ENCODE results near the gene CCNJ. TPM values are rescaled to one million over a fixed set of nuclear protein-coding genes. Genes with fewer than 3 reads are reported as not detected.
"Not testable (repeated sequence)": the region's sequence is repeated elsewhere in the genome, so short reads cannot be mapped to it uniquely, and the experiment has no call there.

CCNJ gene
- total RNA-seq, 2 donors from 2014 or later, result 24.4 to 25.7 TPM

DNA sequence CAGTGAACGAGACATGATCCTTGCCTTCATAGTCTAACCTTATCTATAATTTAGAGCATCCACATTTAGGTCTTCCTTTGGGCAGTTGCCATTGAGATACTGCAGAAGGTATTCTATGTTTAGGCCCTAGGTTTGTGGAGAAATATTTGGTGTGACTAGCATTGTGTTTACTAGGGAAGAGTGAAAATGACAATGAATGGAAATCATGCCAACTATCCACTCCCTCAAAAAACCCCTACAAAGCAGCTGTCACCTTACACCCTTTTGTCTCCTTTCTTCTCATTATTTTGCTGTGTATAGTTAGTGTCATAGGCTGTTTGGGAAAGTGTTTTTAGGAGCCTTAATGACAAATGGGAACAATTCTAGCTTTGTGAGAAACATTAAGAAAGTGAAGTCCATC, 3.2 kb downstream of the CCNJ start:
- H3K36me3 Mint-ChIP-seq (ENCODE audit: low read depth), result peaks cover 38% of the 10 kb centered on the region
- no peak overlapping the region for H3K4me3 Mint-ChIP-seq
- no peak overlapping the region for H3K9ac ChIP-seq (ENCODE audit: extremely low read depth, low read length, poor library complexity, severe bottlenecking)
- H3K9me3 ChIP-seq (ENCODE audit: control insufficient read depth, low read length), result no peaks in the 10 kb centered on the region
- no peak for DNase-seq
- H3K4me1 Mint-ChIP-seq, result peaks cover 13% of the 10 kb centered on the region
- no peaks in the 10 kb centered on the region for H3K27me3 ChIP-seq (ENCODE audit: control insufficient read depth, insufficient read depth, low read length, poor library complexity, severe bottlenecking)
- peaks cover 48% of the 10 kb centered on the region for H3K36me3 ChIP-seq (ENCODE audit: control insufficient read depth, insufficient read depth, low read length)
- H3K9me3 Mint-ChIP-seq, result peaks cover 6% of the 10 kb centered on the region
- no peak overlapping the region for H3K4me3 ChIP-seq (ENCODE audit: low read length)
- H3K4me1 ChIP-seq (ENCODE audit: control insufficient read depth, insufficient read depth, low read length), result peaks cover 5% of the 10 kb centered on the region
- 88% methylated on average over 1 of the region's 1 CpG; no CpG with 5 or more reads in 1 of the 2 experiments for WGBS, 2 experiments (ENCODE audit: insufficient coverage in 1 of 2, insufficient read length in 1 of 2)
- TF ChIP-seq, protein P1, sequence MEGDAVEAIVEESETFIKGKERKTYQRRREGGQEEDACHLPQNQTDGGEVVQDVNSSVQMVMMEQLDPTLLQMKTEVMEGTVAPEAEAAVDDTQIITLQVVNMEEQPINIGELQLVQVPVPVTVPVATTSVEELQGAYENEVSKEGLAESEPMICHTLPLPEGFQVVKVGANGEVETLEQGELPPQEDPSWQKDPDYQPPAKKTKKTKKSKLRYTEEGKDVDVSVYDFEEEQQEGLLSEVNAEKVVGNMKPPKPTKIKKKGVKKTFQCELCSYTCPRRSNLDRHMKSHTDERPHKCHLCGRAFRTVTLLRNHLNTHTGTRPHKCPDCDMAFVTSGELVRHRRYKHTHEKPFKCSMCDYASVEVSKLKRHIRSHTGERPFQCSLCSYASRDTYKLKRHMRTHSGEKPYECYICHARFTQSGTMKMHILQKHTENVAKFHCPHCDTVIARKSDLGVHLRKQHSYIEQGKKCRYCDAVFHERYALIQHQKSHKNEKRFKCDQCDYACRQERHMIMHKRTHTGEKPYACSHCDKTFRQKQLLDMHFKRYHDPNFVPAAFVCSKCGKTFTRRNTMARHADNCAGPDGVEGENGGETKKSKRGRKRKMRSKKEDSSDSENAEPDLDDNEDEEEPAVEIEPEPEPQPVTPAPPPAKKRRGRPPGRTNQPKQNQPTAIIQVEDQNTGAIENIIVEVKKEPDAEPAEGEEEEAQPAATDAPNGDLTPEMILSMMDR (conservative IDR thresholded peaks at IDR 0.05), result no peak
- H3K27ac ChIP-seq (ENCODE audit: low read depth, low read length), result no peak overlapping the region
- no peak overlapping the region for H3K27ac Mint-ChIP-seq
- H3K27me3 Mint-ChIP-seq (ENCODE audit: insufficient read depth), result peaks cover 9% of the 10 kb centered on the region

DNA sequence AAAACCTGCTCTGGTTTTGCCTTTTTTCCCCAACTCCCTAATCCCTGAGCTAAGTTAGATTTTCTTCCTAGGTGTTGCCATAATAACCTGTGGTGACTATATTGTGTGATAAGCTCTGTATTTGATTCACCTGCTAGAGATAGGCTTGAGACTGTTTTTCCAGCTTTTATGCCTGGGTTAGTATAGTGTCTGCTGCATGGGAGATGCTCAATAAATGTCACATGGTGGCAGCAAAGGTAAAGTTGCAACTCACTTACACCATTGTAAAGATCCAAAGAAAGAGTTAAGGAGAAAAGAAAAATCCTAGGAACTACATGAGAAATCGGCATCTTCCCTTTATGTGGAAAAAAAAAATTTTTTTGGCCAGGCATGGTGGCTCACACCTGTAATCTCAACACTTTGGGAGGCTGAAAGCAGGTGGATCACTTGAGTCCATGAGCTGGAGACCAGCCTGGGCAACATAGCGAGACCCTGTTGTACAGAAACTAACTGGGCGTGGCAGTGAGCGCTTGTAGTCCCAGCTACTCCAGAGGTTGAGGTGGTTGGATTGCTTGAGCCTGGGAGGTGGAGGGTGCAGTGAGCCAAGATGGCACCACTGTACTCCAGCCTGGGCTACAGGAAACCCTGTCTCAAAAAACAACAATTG, 3.7 kb downstream of the CCNJ start:
- Mint-ChIP-seq H3K27me3 (ENCODE audit: insufficient read depth) (peaks cover 6% of the 10 kb centered on the region), H3K27ac (no peak overlapping the region), H3K4me1 (peaks cover 13% of the 10 kb centered on the region), H3K36me3 (ENCODE audit: low read depth) (peaks cover 38% of the 10 kb centered on the region), H3K4me3 (no peak overlapping the region), H3K9me3 (peaks cover 6% of the 10 kb centered on the region)
- Histone ChIP-seq H3K4me3 (ENCODE audit: low read length) (no peak overlapping the region), H3K9me3 (ENCODE audit: control insufficient read depth, low read length) (no peaks in the 10 kb centered on the region), H3K36me3 (ENCODE audit: control insufficient read depth, insufficient read depth, low read length) (peaks cover 54% of the 10 kb centered on the region), H3K27ac (ENCODE audit: low read depth, low read length) (no peak overlapping the region), H3K27me3 (ENCODE audit: control insufficient read depth, insufficient read depth, low read length, poor library complexity, severe bottlenecking) (no peaks in the 10 kb centered on the region), H3K9ac (ENCODE audit: extremely low read depth, low read length, poor library complexity, severe bottlenecking) (no peak overlapping the region), H3K4me1 (ENCODE audit: control insufficient read depth, insufficient read depth, low read length) (peaks cover 5% of the 10 kb centered on the region)
- WGBS, 2 experiments (ENCODE audit: insufficient coverage in 1 of 2, insufficient read length in 1 of 2), result 97% methylated on average over 4 of the region's 4 CpGs; no CpG with 5 or more reads in 1 of the 2 experiments
- TF ChIP-seq, protein P1 (conservative IDR thresholded peaks at IDR 0.05), result peak; percentile 51
- no peak for DNase-seq

DNA sequence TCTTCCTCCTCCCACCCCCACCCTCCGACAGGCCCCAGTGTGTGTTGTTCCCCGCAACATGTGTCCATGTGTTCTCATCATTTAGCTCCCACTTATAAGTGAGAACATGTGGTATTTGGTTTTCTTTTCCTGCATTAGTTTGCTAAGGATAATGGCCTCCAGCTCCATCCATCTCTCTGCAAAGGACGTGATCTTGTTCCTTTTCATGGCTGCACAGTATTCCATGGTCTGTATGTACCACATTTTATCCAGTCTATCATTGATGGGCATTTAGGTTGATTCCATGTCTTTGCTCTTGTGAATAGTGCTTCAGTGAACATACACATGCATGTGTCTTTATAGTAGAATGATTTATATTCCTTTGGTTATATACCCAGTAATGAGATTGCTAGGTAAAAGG, 4.5 kb downstream of the CCNJ start:
- not testable (repeated sequence) for H3K9ac ChIP-seq (ENCODE audit: extremely low read depth, low read length, poor library complexity, severe bottlenecking); H3K4me3 ChIP-seq (ENCODE audit: low read length); H3K4me3 Mint-ChIP-seq; H3K27ac ChIP-seq (ENCODE audit: low read depth, low read length); H3K9me3 Mint-ChIP-seq; H3K27ac Mint-ChIP-seq; H3K27me3 ChIP-seq (ENCODE audit: control insufficient read depth, insufficient read depth, low read length, poor library complexity, severe bottlenecking); H3K4me1 ChIP-seq (ENCODE audit: control insufficient read depth, insufficient read depth, low read length); DNase-seq; H3K9me3 ChIP-seq (ENCODE audit: control insufficient read depth, low read length); H3K27me3 Mint-ChIP-seq (ENCODE audit: insufficient read depth)
- Mint-ChIP-seq H3K36me3 (ENCODE audit: low read depth) (peaks cover 42% of the 10 kb centered on the region), H3K4me1 (peaks cover 13% of the 10 kb centered on the region)
- 92 to 97% methylated on average over 1 to 2 of the region's 3 CpGs for whole genome bisulfite sequencing, 2 experiments (ENCODE audit: insufficient coverage in 1 of 2, insufficient read length in 1 of 2)
- peaks cover 62% of the 10 kb centered on the region for H3K36me3 ChIP-seq (ENCODE audit: control insufficient read depth, insufficient read depth, low read length)

All from endodermal cell (in vitro differentiated cells).